ENCODE results near the gene RND1.
"Not testable (repeated sequence)": the region's sequence is repeated elsewhere in the genome, so short reads cannot be mapped to it uniquely, and the experiment has no call there.

DNA sequence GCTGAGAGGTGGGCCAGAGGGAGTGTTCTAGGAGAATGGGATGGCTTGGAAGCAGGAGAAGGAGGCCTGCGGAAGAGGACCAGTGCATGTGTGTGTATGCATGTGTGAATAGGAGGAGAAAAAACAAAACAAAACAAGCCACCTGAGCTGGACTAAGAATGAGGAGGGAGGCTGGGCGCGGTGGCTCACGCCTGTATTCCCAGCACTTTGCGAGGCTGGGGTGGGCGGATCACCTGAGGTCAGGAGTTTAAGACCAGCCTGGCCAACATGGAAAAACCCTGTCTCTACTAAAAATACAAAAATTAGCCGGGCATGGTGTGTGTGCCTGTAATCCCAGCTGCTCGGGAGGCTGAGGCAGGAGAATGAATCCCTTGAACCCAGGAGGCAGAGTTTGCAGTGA lies 7.9 kb upstream of the RND1 start:
- TF ChIP-seq, protein P1, sequence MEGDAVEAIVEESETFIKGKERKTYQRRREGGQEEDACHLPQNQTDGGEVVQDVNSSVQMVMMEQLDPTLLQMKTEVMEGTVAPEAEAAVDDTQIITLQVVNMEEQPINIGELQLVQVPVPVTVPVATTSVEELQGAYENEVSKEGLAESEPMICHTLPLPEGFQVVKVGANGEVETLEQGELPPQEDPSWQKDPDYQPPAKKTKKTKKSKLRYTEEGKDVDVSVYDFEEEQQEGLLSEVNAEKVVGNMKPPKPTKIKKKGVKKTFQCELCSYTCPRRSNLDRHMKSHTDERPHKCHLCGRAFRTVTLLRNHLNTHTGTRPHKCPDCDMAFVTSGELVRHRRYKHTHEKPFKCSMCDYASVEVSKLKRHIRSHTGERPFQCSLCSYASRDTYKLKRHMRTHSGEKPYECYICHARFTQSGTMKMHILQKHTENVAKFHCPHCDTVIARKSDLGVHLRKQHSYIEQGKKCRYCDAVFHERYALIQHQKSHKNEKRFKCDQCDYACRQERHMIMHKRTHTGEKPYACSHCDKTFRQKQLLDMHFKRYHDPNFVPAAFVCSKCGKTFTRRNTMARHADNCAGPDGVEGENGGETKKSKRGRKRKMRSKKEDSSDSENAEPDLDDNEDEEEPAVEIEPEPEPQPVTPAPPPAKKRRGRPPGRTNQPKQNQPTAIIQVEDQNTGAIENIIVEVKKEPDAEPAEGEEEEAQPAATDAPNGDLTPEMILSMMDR (IDR thresholded peaks at IDR 0.05; ENCODE audit: low read depth, low read length, poor library complexity, severe bottlenecking): not testable (repeated sequence)
- not testable (repeated sequence) for TF ChIP-seq EZH2phosphoT487 (IDR thresholded peaks at IDR 0.05; ENCODE audit: borderline replicate concordance, low read length)
